AG04450 (cell line): ENCODE results near the gene WDR5. TPM values are rescaled to one million over a fixed set of nuclear protein-coding genes. Genes with fewer than 3 reads are reported as not detected.
A peak's percentile ranks its signal among the peaks of the same experiment; 100 is the strongest.

Experiments used
- CTCF ChIA-PET: fragments of 300-600, 350-600 bp; formaldehyde crosslinking; extraction: SDS; loops from one replicate; lab custom pipeline; 2022; ENCODE audit warnings: antibody characterized with exemption, inconsistent platforms; lab: Charles Lee
- POLR2A ChIA-PET: fragments of 350-600 bp; formaldehyde crosslinking; extraction: SDS; loops from one replicate; lab custom pipeline; 2021; ENCODE audit warnings: antibody characterized with exemption, inconsistent platforms; lab: Yijun Ruan, JAX
- DNase-seq: peaks from one replicate; pipeline ENCODE4 v3.0.0-alpha.2; 2011; ENCODE audit warnings: low read depth, low spot score
- H3K27ac ChIP-seq: one replicate; pipeline ENCODE4 v1.5.1; 2012; ENCODE audit warnings: low read depth, low read length, control low read depth
- H3K27me3 ChIP-seq: one replicate; pipeline ENCODE4 v1.6.0; 2012; ENCODE audit warnings: low read length; ENCODE audit not compliant: control insufficient read depth, insufficient read depth
- H3K4me3 ChIP-seq: 2 replicates; pipeline ENCODE4 v1.5.1; 2011; ENCODE audit warnings: mild to moderate bottlenecking, low read depth, low read length, control low read depth
- H3K9me3 ChIP-seq: 2 replicates; pipeline ENCODE4 v1.5.1; 2012; ENCODE audit warnings: low read length; ENCODE audit not compliant: control insufficient read depth, insufficient read depth
- CTCF ChIP-seq: IDR thresholded peaks from 2 replicates; pipeline ENCODE4 v1.5.1; 2011; ENCODE audit warnings: low read depth, low read length, control low read depth, inconsistent platforms
- polyA plus RNA-seq: library from polyadenylated mRNA; depleted of rRNA; stranded (reverse); fragments of >200 nt; gene quantifications from 2 replicates; pipeline ENCODE4 v1.2.3, GENCODE V29; 2011

The WDR5 gene
- polyA plus RNA-seq, 1 experiment = 22.3 TPM

DNA sequence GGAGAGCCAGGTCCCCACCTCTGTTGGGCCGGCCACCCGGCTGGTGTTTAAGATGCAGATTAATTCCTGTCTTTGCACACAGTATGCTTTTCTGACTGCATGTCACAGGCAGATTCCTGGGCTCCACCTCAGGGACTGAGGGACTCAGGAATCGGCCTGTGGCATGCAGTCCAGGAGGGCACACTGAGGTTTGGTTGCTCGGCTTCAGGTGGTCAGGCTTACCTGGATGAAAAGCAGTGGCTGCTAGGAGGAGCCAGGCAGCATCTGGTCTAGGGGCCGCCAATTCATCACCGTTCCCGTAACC is 1.1 kb downstream of the WDR5 start:
- Histone ChIP-seq H3K27me3 (no peaks in the 10 kb centered on the region), H3K4me3 (peak overlapping the region; percentile 96), H3K27ac (no peak overlapping the region), H3K9me3 (peaks cover 3% of the 10 kb centered on the region; the same call in 1 of the 2 replicates)
- no peak for TF ChIP-seq CTCF
- no peak for DNase-seq
- CTCF ChIA-PET = no interaction called here
- POLR2A ChIA-PET = no interaction called here

DNA sequence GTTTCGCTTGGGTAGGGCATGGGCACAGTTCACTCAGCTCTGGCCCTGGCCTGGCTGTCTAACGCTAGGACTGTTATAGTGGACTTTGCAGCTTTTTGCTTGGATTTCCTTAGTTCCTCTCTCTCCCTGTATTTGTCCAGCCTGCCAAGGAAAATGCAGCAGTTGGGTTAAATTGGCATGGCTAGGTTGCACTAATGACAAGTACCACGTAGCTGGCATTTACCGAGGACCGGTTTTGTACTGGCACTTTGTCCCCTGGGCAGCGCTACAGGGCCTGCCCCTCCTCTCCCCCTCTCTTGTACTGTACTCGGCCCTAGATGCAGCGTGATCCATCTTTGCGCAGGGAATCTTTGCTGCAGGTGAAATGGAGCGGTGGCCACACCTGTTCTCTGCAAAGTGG is 2.4 kb downstream of the WDR5 start:
- no peak for TF ChIP-seq CTCF
- Histone ChIP-seq H3K27ac (no peak overlapping the region), H3K4me3 (no peak overlapping the region), H3K27me3 (no peaks in the 10 kb centered on the region), H3K9me3 (peaks cover 3% of the 10 kb centered on the region; the same call in 1 of the 2 replicates)
- CTCF ChIA-PET = interaction anchor here (0.7 kb wide), 1 partner anchor 504 kb away, joined by 3 read pairs; no protein-coding TSS in a partner anchor
- no peak for DNase-seq
- POLR2A ChIA-PET = interaction anchor here (0.7 kb wide), 1 partner anchor 1342 kb away, joined by 4 read pairs; no protein-coding TSS in a partner anchor

GRCh38 chr9:134139081-134139480 is 3.2 kb downstream of the WDR5 start:
- H3K4me3 ChIP-seq = peak overlapping the region; percentile 25
- CTCF ChIA-PET = no interaction called here
- POLR2A ChIA-PET = no interaction called here

DNA sequence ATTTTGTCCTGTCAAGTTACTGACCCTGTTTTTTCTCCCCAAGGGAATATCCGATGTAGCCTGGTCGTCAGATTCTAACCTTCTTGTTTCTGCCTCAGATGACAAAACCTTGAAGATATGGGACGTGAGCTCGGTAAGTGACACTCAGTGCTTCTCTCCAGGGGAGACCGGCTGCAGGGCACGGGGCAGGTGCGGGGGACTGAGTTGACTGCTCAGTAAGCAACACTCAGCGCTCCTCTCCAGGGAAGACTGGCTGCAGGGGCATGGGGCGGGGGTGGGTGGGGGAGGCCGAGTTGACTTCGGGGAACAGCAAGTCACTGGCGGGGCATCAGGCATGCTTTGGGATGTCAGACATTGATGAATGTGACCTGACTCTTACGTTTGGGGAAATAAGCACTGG is 6.0 kb downstream of the WDR5 start:
- H3K9me3 ChIP-seq = no peaks in the 10 kb centered on the region
- TF ChIP-seq CTCF = no peak
- DNase-seq = no peak
- H3K27me3 ChIP-seq = no peaks in the 10 kb centered on the region
- CTCF ChIA-PET = no interaction called here
- no peak overlapping the region for H3K4me3 ChIP-seq
- H3K27ac ChIP-seq = no peak overlapping the region
- POLR2A ChIA-PET = no interaction called here

More at GRCh38 chr9:134139081-134139480, 3.2 kb downstream of the WDR5 start:
- Histone ChIP-seq H3K9me3 (peaks cover 3% of the 10 kb centered on the region; the same call in 1 of the 2 replicates), H3K27ac (peak overlapping the region; percentile 11), H3K27me3 (no peaks in the 10 kb centered on the region)
- no peak for TF ChIP-seq CTCF
- no peak for DNase-seq

DNA sequence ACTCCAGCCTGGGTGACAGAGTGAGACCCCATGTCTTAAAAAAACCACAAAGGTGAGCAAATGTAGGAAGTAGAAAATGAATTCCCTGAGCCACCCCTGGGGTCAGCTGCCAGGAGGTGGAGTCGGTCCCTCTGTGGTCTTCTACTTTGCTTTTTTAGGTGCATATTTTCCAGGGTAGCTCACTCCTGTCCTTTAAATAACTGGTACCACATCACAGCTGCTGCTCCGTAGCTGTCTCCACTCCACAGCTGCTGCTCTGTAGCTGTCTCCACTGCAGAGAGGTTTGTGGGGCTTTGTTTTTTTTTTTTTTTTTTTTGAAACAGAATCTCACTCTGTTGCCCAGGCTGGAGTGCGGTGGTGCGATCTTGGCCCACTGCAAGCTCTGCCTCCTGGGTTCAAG is 8.9 kb downstream of the WDR5 start:
- POLR2A ChIA-PET = no interaction called here
- TF ChIP-seq CTCF = no peak
- CTCF ChIA-PET = no interaction called here
- Histone ChIP-seq H3K27me3 (no peaks in the 10 kb centered on the region), H3K27ac (no peak overlapping the region), H3K4me3 (no peak overlapping the region), H3K9me3 (no peaks in the 10 kb centered on the region)
- no peak for DNase-seq
